Vagina (tissue), 2 donors: ENCODE results near the gene SETDB1.

Source experiments
- CTCF ChIP-seq, 3 experiments: fragments of 450-650 bp in 2 of 3; fragments of 200-600 bp in 1 of 3; sonication (generic) in 1 of 3; IDR thresholded peaks; one replicate each; pipeline ENCODE4 v1.5.1; 2017 to 2019; ENCODE audit warnings: antibody characterized with exemption in 3 of 3, mild to moderate bottlenecking in 2 of 3, moderate library complexity in 2 of 3
- POLR2AphosphoS5 ChIP-seq, 2 donors: sonication (generic); formaldehyde crosslinking; IDR thresholded peaks; one replicate each; pipeline ENCODE4 v1.9.0; 2017; ENCODE audit warnings: antibody characterized with exemption in 2 of 2, mild to moderate bottlenecking in 2 of 2, low read depth in 1 of 2; ENCODE audit not compliant: insufficient read depth in 1 of 2

- TF ChIP-seq CTCF (IDR thresholded peaks at IDR 0.05) (no peak), POLR2AphosphoS5 (IDR thresholded peaks at IDR 0.05; ENCODE audit: insufficient read depth in 1 of 2, low read depth in 1 of 2) (no peak)
Observed at GRCh38 chr1:150888727-150889126, 37.4 kb upstream of the SETDB1 start.
